H1 (cell line): ENCODE data around the gene PPP2R5B. TPM values are rescaled to one million over a fixed set of nuclear protein-coding genes. Genes with fewer than 3 reads are reported as not detected.

ENCODE experiments used
- JUND ChIP-seq: IDR thresholded peaks from 2 replicates; pipeline ENCODE4 v1.6.1; 2011; ENCODE audit warnings: mild to moderate bottlenecking, improper control_type of control experiment, low read length
- polyA plus RNA-seq, 7 experiments: library from polyadenylated mRNA; depleted of rRNA in 3 of 7; stranded (reverse) in 5 of 7; unstranded in 2 of 7; fragments of >200 nt in 5 of 7; fragments of 200-250 nt in 2 of 7; gene quantifications; 1 replicate in 5 of 7; 2 replicates in 1 of 7; 4 replicates in 1 of 7; pipeline versions ENCODE4 v1.2.1 to v1.2.3, GENCODE V29; 2011 to 2013; ENCODE audit warnings: missing spikeins in 2 of 7, mixed read lengths in 2 of 7
- total RNA-seq: library from RNA; stranded (reverse); fragmentation: NEBNext Ultra II Directional; extraction: Animal tissue kit (Norgen Biotek cat#: 25700); gene quantifications from 2 replicates; pipeline ENCODE4 v1.2.1, GENCODE V29; 2021
- TF ChIP-seq, protein P1 (sequence below): IDR thresholded peaks from 2 replicates; pipeline ENCODE4 v1.6.1; 2011; ENCODE audit warnings: low read length, improper control_type of control experiment

The PPP2R5B gene
- total and polyA plus RNA-seq, 2 of the 8 experiments (the other 6 are each of a cell fraction or from before 2014, with no cell fraction given), result 4.9 to 5.1 TPM

- TF ChIP-seq, protein P1, sequence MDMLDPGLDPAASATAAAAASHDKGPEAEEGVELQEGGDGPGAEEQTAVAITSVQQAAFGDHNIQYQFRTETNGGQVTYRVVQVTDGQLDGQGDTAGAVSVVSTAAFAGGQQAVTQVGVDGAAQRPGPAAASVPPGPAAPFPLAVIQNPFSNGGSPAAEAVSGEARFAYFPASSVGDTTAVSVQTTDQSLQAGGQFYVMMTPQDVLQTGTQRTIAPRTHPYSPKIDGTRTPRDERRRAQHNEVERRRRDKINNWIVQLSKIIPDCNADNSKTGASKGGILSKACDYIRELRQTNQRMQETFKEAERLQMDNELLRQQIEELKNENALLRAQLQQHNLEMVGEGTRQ, result no peak
- no peak for TF ChIP-seq JUND
Observed at GRCh38 chr11:64930340-64930739, 5.9 kb downstream of the PPP2R5B start (continued).
